Measurements from ENCODE around the gene SH3RF3. TPM values are rescaled to one million over a fixed set of nuclear protein-coding genes. Genes with fewer than 3 reads are reported as not detected.

SH3RF3 gene
- total and polyA plus RNA-seq, 3 experiments from 2014 or later = 0.24 to 0.31 (median 0.27) TPM

- H3K4me3 ChIP-seq (ENCODE audit: low read length) = no peak overlapping the region
- Mint-ChIP-seq H3K9me3 (no peaks in the 10 kb centered on the region), H3K27ac (peak overlapping the region in 3 of 8 donors; percentile 66 to 78 (median 76)), H3K4me1 (peaks cover 24 to 40% (median 29%) of the 10 kb centered on the region in 3 donors), H3K36me3 (no peaks in the 10 kb centered on the region), H3K27me3 (no peaks in the 10 kb centered on the region), H3K4me3 (peak overlapping the region in 3 of 7 donors; percentile 12 to 51 (median 48))
- CTCF ChIA-PET = interaction anchor here (0.9 kb wide), 1 partner anchor 197 kb away, joined by 3 read pairs; no protein-coding TSS in a partner anchor
- DNase-seq = no peak
- POLR2A ChIA-PET = interaction anchor here (2.4 kb wide), 1 partner anchor 318 kb away, joined by 6 read pairs; no protein-coding TSS in a partner anchor
- H3K36me3 ChIP-seq (ENCODE audit: insufficient read depth, low read length) = no peaks in the 10 kb centered on the region
- no peaks in the 10 kb centered on the region for H3K27me3 ChIP-seq (ENCODE audit: insufficient read depth, low read length, poor library complexity, severe bottlenecking)
- peaks cover 39% of the 10 kb centered on the region for H3K4me1 ChIP-seq (ENCODE audit: insufficient read depth, low read length)
- no peaks in the 10 kb centered on the region for H3K9me3 ChIP-seq (ENCODE audit: low read length)
- H3K27ac ChIP-seq (ENCODE audit: low read depth, low read length) = no peak overlapping the region
These were observed 220.8 kb downstream of the SH3RF3 start for GRCh38 chr2:109349503-109350465.

- ChIA-PET CTCF (no interaction called here), POLR2A (no interaction called here)
- Mint-ChIP-seq H3K4me1 (peaks cover 24 to 40% (median 29%) of the 10 kb centered on the region in 3 donors), H3K4me3 (peak overlapping the region in 2 of 7 donors; percentile 11 to 18), H3K36me3 (no peaks in the 10 kb centered on the region), H3K27ac (peak overlapping the region in 4 of 8 donors; percentile 29 to 71 (median 65)), H3K27me3 (no peaks in the 10 kb centered on the region), H3K9me3 (no peaks in the 10 kb centered on the region)
- H3K27me3 ChIP-seq (ENCODE audit: insufficient read depth, low read length, poor library complexity, severe bottlenecking) = no peaks in the 10 kb centered on the region
- peaks cover 39% of the 10 kb centered on the region for H3K4me1 ChIP-seq (ENCODE audit: insufficient read depth, low read length)
- no peak overlapping the region for H3K4me3 ChIP-seq (ENCODE audit: low read length)
- no peak overlapping the region for H3K27ac ChIP-seq (ENCODE audit: low read depth, low read length)
- no peaks in the 10 kb centered on the region for H3K36me3 ChIP-seq (ENCODE audit: insufficient read depth, low read length)
- DNase-seq = no peak
- no peaks in the 10 kb centered on the region for H3K9me3 ChIP-seq (ENCODE audit: low read length)
These were observed 221.5 kb downstream of the SH3RF3 start for GRCh38 chr2:109350526-109350925.

- H3K9me3 ChIP-seq (ENCODE audit: low read length) = no peaks in the 10 kb centered on the region
- no peak overlapping the region for H3K4me3 ChIP-seq (ENCODE audit: low read length)
- H3K4me3 Mint-ChIP-seq = no peak overlapping the region
- H3K4me1 ChIP-seq (ENCODE audit: insufficient read depth, low read length) = peaks cover 39% of the 10 kb centered on the region
- no peaks in the 10 kb centered on the region for H3K27me3 Mint-ChIP-seq
- peaks cover 0 to 3% (median 0%) of the 10 kb centered on the region in 3 donors for H3K36me3 Mint-ChIP-seq
- H3K27me3 ChIP-seq (ENCODE audit: insufficient read depth, low read length, poor library complexity, severe bottlenecking) = no peaks in the 10 kb centered on the region
- peak overlapping the region in 1 of 8 donors; percentile 55 for H3K27ac Mint-ChIP-seq
- POLR2A ChIA-PET = no interaction called here
- no peak overlapping the region for H3K27ac ChIP-seq (ENCODE audit: low read depth, low read length)
- DNase-seq = no peak
- CTCF ChIA-PET = no interaction called here
- no peaks in the 10 kb centered on the region for H3K9me3 Mint-ChIP-seq
- peaks cover 24 to 40% (median 29%) of the 10 kb centered on the region in 3 donors for H3K4me1 Mint-ChIP-seq
- no peaks in the 10 kb centered on the region for H3K36me3 ChIP-seq (ENCODE audit: insufficient read depth, low read length)
These were observed 222.3 kb downstream of the SH3RF3 start for GRCh38 chr2:109351164-109351756.

GRCh38 chr2:109352056-109352897 lies 223.3 kb downstream of the SH3RF3 start:
- H3K27ac ChIP-seq (ENCODE audit: low read depth, low read length) = no peak overlapping the region
- no peak for DNase-seq
- peak overlapping the region in 1 of 8 donors; percentile 55 for H3K27ac Mint-ChIP-seq
- no peaks in the 10 kb centered on the region for H3K27me3 Mint-ChIP-seq
- peaks cover 24 to 40% (median 29%) of the 10 kb centered on the region in 3 donors for H3K4me1 Mint-ChIP-seq
- POLR2A ChIA-PET = no interaction called here
- no peaks in the 10 kb centered on the region for H3K27me3 ChIP-seq (ENCODE audit: insufficient read depth, low read length, poor library complexity, severe bottlenecking)
- no peaks in the 10 kb centered on the region for H3K9me3 ChIP-seq (ENCODE audit: low read length)
- H3K36me3 ChIP-seq (ENCODE audit: insufficient read depth, low read length) = no peaks in the 10 kb centered on the region
- no peak overlapping the region for H3K4me3 Mint-ChIP-seq
- peaks cover 39% of the 10 kb centered on the region for H3K4me1 ChIP-seq (ENCODE audit: insufficient read depth, low read length)
- no peak overlapping the region for H3K4me3 ChIP-seq (ENCODE audit: low read length)
- H3K36me3 Mint-ChIP-seq = peaks cover 0 to 3% (median 0%) of the 10 kb centered on the region in 3 donors
- no peaks in the 10 kb centered on the region for H3K9me3 Mint-ChIP-seq
- CTCF ChIA-PET = no interaction called here

- no peaks in the 10 kb centered on the region for H3K36me3 ChIP-seq (ENCODE audit: insufficient read depth, low read length)
- Mint-ChIP-seq H3K27ac (no peak overlapping the region), H3K4me3 (no peak overlapping the region), H3K27me3 (no peaks in the 10 kb centered on the region), H3K4me1 (peaks cover 22 to 37% (median 27%) of the 10 kb centered on the region in 3 donors), H3K9me3 (peaks cover 0 to 1% (median 0%) of the 10 kb centered on the region in 5 donors), H3K36me3 (peaks cover 0 to 6% (median 0%) of the 10 kb centered on the region in 3 donors)
- no peak overlapping the region for H3K27ac ChIP-seq (ENCODE audit: low read depth, low read length)
- no peak for DNase-seq
- peaks cover 30% of the 10 kb centered on the region for H3K4me1 ChIP-seq (ENCODE audit: insufficient read depth, low read length)
- H3K9me3 ChIP-seq (ENCODE audit: low read length) = no peaks in the 10 kb centered on the region
- ChIA-PET POLR2A (no interaction called here), CTCF (no interaction called here)
- H3K27me3 ChIP-seq (ENCODE audit: insufficient read depth, low read length, poor library complexity, severe bottlenecking) = no peaks in the 10 kb centered on the region
- H3K4me3 ChIP-seq (ENCODE audit: low read length) = no peak overlapping the region
These were observed 224.1 kb downstream of the SH3RF3 start for GRCh38 chr2:109352898-109353689.

- H3K4me1 Mint-ChIP-seq = peaks cover 12 to 27% (median 17%) of the 10 kb centered on the region in 3 donors
- no peak for DNase-seq
- POLR2A ChIA-PET = no interaction called here
- no peaks in the 10 kb centered on the region for H3K27me3 ChIP-seq (ENCODE audit: insufficient read depth, low read length, poor library complexity, severe bottlenecking)
- H3K27ac ChIP-seq (ENCODE audit: low read depth, low read length) = no peak overlapping the region
- no peaks in the 10 kb centered on the region for H3K27me3 Mint-ChIP-seq
- peak overlapping the region in 1 of 7 donors; percentile 14 for H3K4me3 Mint-ChIP-seq
- peaks cover 2 to 8% (median 3%) of the 10 kb centered on the region in 5 donors for H3K9me3 Mint-ChIP-seq
- no peaks in the 10 kb centered on the region for H3K36me3 ChIP-seq (ENCODE audit: insufficient read depth, low read length)
- H3K9me3 ChIP-seq (ENCODE audit: low read length) = no peaks in the 10 kb centered on the region
- peaks cover 22% of the 10 kb centered on the region for H3K4me1 ChIP-seq (ENCODE audit: insufficient read depth, low read length)
- CTCF ChIA-PET = interaction anchor here (0.6 kb wide), 1 partner anchor 521 kb away, joined by 3 read pairs; no protein-coding TSS in a partner anchor
- peaks cover 0 to 8% (median 0%) of the 10 kb centered on the region in 3 donors for H3K36me3 Mint-ChIP-seq
- no peak overlapping the region for H3K4me3 ChIP-seq (ENCODE audit: low read length)
- H3K27ac Mint-ChIP-seq = no peak overlapping the region
These were observed 225.1 kb downstream of the SH3RF3 start for GRCh38 chr2:109353806-109354745.

Measured in CD8-positive, alpha-beta memory T cell (primary cell).